ENCODE data around the gene SGPP2.
A peak's percentile ranks its signal among the peaks of the same experiment; 100 is the strongest.

SGPP2 gene

DNA sequence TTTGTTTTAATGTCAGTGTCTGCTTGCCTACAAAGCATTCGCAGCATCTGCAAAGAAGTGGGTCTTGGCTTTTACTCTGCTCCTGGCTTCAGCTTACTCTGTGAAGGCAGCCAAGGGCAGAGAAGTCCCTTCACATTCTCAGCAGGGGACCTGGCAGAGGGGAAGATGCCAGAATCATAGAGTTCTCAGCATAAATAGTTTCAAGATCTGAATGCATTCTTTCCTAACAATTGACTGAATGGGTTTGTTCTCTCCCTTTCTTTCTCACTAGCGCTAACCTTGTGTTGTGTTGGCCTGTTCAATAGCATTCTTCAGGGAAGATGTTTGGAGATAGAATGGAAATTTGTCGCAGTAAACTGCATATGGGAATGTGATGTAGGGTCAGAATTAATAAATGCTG lies 124.6 kb downstream of the SGPP2 start:
- Histone ChIP-seq H3K36me3 (no peaks in the 10 kb centered on the region), H3K9me3 (no peaks in the 10 kb centered on the region), H3K4me3 (no peak overlapping the region), H3K27ac (no peak overlapping the region), H3K4me1 (no peaks in the 10 kb centered on the region), H3K27me3 (peaks cover 0 to 3% of the 10 kb centered on the region in 2 donors)
- intact Hi-C loops (cut with DNase I; ENCODE audit: low total_unique reads) = no loop called here
- TF ChIP-seq CTCF (IDR thresholded peaks at IDR 0.05) = no peak
- no peak for DNase-seq

- H3K27ac ChIP-seq = no peak overlapping the region
- no peaks in the 10 kb centered on the region for H3K9me3 ChIP-seq
- intact Hi-C loops (cut with DNase I; ENCODE audit: low total_unique reads) = no loop called here
- no peak for DNase-seq
- H3K4me3 ChIP-seq = no peak overlapping the region
- no peaks in the 10 kb centered on the region for H3K36me3 ChIP-seq
- H3K4me1 ChIP-seq = no peaks in the 10 kb centered on the region
- no peak for TF ChIP-seq CTCF (IDR thresholded peaks at IDR 0.05)
- peaks cover 0 to 6% of the 10 kb centered on the region in 2 donors for H3K27me3 ChIP-seq
Measured at GRCh38 chr2:222554517-222554916, 130.2 kb downstream of the SGPP2 start.

DNA sequence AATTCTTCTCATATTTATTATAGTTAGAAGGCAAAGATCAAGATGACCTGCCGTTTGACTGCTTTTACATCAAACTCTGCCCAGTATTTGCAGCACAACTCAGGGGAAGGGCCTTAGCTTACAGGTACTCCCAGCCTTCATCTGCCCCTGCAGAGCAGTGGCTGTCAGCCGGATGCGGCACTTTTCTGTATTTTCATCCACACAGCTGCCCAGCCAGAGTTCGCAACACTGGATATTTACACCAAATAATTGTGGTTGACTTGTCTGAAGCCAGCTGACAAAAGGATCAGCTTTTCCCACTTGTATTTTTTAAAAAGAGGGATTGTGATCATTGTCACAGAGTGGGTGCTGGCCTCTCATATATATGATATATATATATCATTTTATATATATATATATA lies 136.8 kb downstream of the SGPP2 start:
- no peak overlapping the region for H3K27ac ChIP-seq
- no peaks in the 10 kb centered on the region for H3K9me3 ChIP-seq
- H3K4me1 ChIP-seq = no peaks in the 10 kb centered on the region
- intact Hi-C loops (cut with DNase I; ENCODE audit: low total_unique reads) = loop anchor here (5.0 kb wide), 1 partner anchor 244 kb away; no protein-coding TSS in a partner anchor
- peaks cover 0 to under 1% (median 0%) of the 10 kb centered on the region in 3 donors for H3K36me3 ChIP-seq
- no peak overlapping the region for H3K4me3 ChIP-seq
- H3K27me3 ChIP-seq = peaks cover 0 to 2% of the 10 kb centered on the region in 2 donors
- DNase-seq = no peak
- no peak for TF ChIP-seq CTCF (IDR thresholded peaks at IDR 0.05)

DNA sequence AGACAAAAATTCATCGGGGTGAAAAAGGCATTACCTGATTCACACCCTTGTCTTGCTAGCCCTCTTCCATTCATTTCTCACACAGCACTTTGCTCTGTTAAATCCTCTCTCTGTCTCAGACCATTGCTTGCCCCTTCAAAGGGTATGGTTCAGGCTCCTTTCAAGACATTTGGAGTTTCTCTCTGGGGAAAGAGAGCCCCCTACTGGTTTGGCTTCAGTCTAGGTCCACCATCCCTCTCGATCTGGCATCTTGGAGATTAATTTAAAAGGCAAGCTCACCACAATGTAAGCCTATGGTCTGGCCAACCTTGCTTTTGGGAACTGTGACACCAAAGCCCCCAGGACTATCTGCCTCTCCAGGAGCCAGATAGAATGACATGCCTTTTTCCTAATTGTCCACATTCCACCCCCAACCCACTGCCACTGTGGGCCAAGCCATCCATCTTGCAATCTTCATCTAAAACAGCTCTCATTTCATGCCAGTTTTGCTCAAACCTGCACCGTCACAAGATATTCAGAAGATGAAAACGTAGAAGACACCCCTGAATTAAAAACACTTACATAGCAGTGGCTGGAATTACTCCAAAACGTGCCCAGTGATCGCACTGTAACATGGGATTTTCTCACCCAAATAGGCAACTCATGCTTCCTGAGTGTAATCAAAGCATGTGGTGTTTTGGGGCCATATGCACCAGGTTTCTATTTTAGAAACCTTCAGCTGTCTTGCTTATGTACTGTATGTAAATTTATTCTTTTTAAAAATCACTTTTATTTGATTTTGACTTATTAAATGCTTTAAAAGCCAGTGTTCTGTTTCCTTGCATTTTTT lies 137.7 kb downstream of the SGPP2 start:
- Histone ChIP-seq H3K36me3 (peaks cover 0 to 9% (median 2%) of the 10 kb centered on the region in 3 donors), H3K27ac (no peak overlapping the region), H3K4me1 (no peaks in the 10 kb centered on the region), H3K27me3 (no peaks in the 10 kb centered on the region), H3K9me3 (no peaks in the 10 kb centered on the region), H3K4me3 (no peak overlapping the region)
- intact Hi-C loops (cut with DNase I; ENCODE audit: low total_unique reads) = loop anchor here (5.0 kb wide), 1 partner anchor 245 kb away; no protein-coding TSS in a partner anchor
- DNase-seq = no peak
- TF ChIP-seq CTCF (IDR thresholded peaks at IDR 0.05) = peak in 1 of 2 experiments; percentile 14

GRCh38 chr2:222563106-222563718 lies 138.9 kb downstream of the SGPP2 start:
- no peak for TF ChIP-seq CTCF (IDR thresholded peaks at IDR 0.05)

More at GRCh38 chr2:222563106-222563718, 138.9 kb downstream of the SGPP2 start:
- no peaks in the 10 kb centered on the region for H3K27me3 ChIP-seq
- H3K36me3 ChIP-seq = peaks cover 0 to 14% (median 9%) of the 10 kb centered on the region in 3 donors
- DNase-seq = no peak
- no peaks in the 10 kb centered on the region for H3K9me3 ChIP-seq
- H3K4me3 ChIP-seq = no peak overlapping the region
- intact Hi-C loops (cut with DNase I; ENCODE audit: low total_unique reads) = loop anchor here (5.0 kb wide), 1 partner anchor 246 kb away; no protein-coding TSS in a partner anchor
- H3K4me1 ChIP-seq = no peaks in the 10 kb centered on the region
- H3K27ac ChIP-seq = no peak overlapping the region

All from tibial artery (tissue), 4 donors.